IMR-90 (cell line): Measurements from ENCODE around the gene MED12L. TPM values are rescaled to one million over a fixed set of nuclear protein-coding genes. Genes with fewer than 3 reads are reported as not detected.

ENCODE experiments used
- ATAC-seq: fragments of 200-7000 bp; cut with Tn5 transposase; 2 replicates; pipeline ENCODE4 v1.9.1; 2020; ENCODE audit warnings: low read depth, mild to moderate bottlenecking, moderate library complexity
- BruUV-seq: library from RNA; stranded (reverse); fragments of 400-500 nt; replicated peaks from 2 replicates; lab custom pipeline; 2021; lab: Mats Ljungman, UMichigan
- CTCF ChIA-PET: fragments of 300-600 bp; formaldehyde crosslinking; extraction: SDS; loops from one replicate; lab custom pipeline; 2021; ENCODE audit warnings: antibody characterized with exemption; lab: Yijun Ruan, JAX
- POLR2A ChIA-PET: fragments of 300-600 bp; sonication (Branson Sonifier 250); formaldehyde crosslinking; loops from one replicate; lab custom pipeline; 2022; ENCODE audit warnings: antibody characterized with exemption; ENCODE audit not compliant: unreplicated experiment; lab: Charles Lee
- DNase-seq: peaks from one replicate; pipeline ENCODE4 v3.0.0; 2013
- H2AFZ ChIP-seq: replicated peaks from 2 replicates; pipeline ENCODE3; 2013; ENCODE audit warnings: low read length, mild to moderate bottlenecking; ENCODE audit not compliant: poor library complexity
- H2AK5ac ChIP-seq: 2 replicates; pipeline ENCODE4 v1.6.1; 2013; ENCODE audit warnings: low read depth, low read length, inconsistent platforms
- H2AK9ac ChIP-seq: replicated peaks from 2 replicates; pipeline ENCODE3; 2013; ENCODE audit warnings: mild to moderate bottlenecking, low read depth, low read length, moderate library complexity; ENCODE audit not compliant: poor library complexity
- H2BK120ac ChIP-seq: 2 replicates; pipeline ENCODE4 v1.6.1; 2013; ENCODE audit warnings: low read depth, low read length, inconsistent platforms
- H2BK15ac ChIP-seq: 3 replicates; pipeline ENCODE4 v1.6.1; 2013; ENCODE audit warnings: low read depth, low read length, inconsistent platforms
- H2BK20ac ChIP-seq: 2 replicates; pipeline ENCODE4 v1.6.1; 2013; ENCODE audit warnings: low read depth, mild to moderate bottlenecking, inconsistent platforms, low read length, moderate library complexity
- H2BK5ac ChIP-seq: 2 replicates; pipeline ENCODE4 v1.6.1; 2013; ENCODE audit warnings: mild to moderate bottlenecking, low read depth, low read length, inconsistent platforms; ENCODE audit not compliant: poor library complexity, severe bottlenecking
- H3K14ac ChIP-seq: replicated peaks from 2 replicates; pipeline ENCODE4 v1.6.1; 2013; ENCODE audit warnings: low read depth, low read length, inconsistent platforms
- H3K18ac ChIP-seq: 2 replicates; pipeline ENCODE4 v1.6.1; 2013; ENCODE audit warnings: low read depth, low read length, control low read depth
- H3K23ac ChIP-seq: 2 replicates; pipeline ENCODE4 v1.6.1; 2013; ENCODE audit warnings: low read depth, low read length, inconsistent platforms
- H3K27ac ChIP-seq: 2 replicates; pipeline ENCODE4 v1.5.1; 2013; ENCODE audit warnings: mild to moderate bottlenecking, control low read depth, low read length; ENCODE audit not compliant: insufficient read depth
- H3K27me3 ChIP-seq: 2 replicates; pipeline ENCODE4 v1.6.1; 2013; ENCODE audit warnings: low read length; ENCODE audit not compliant: control insufficient read depth, insufficient read depth
- H3K36me3 ChIP-seq: 2 replicates; pipeline ENCODE4 v1.6.1; 2013; ENCODE audit warnings: low read length, mixed read lengths; ENCODE audit not compliant: control insufficient read depth, insufficient read depth
- H3K4ac ChIP-seq: 2 replicates; pipeline ENCODE4 v1.6.1; 2013; ENCODE audit warnings: low read depth, low read length, inconsistent platforms
- H3K4me1 ChIP-seq: 2 replicates; pipeline ENCODE4 v1.6.1; 2013; ENCODE audit warnings: low read length, mixed read lengths; ENCODE audit not compliant: control insufficient read depth, insufficient read depth
- H3K4me2 ChIP-seq: 2 replicates; pipeline ENCODE4 v1.6.1; 2013; ENCODE audit warnings: low read depth, mild to moderate bottlenecking, control low read depth, low read length, moderate library complexity
- H3K4me3 ChIP-seq: 2 replicates; pipeline ENCODE4 v1.5.1; 2013; ENCODE audit warnings: low read depth, mild to moderate bottlenecking, control low read depth, low read length, moderate library complexity; ENCODE audit not compliant: insufficient read depth
- H3K56ac ChIP-seq: 2 replicates; pipeline ENCODE4 v1.6.1; 2013; ENCODE audit warnings: low read length, inconsistent platforms; ENCODE audit not compliant: insufficient read depth; ENCODE audit errors: extremely low read depth
- H3K79me1 ChIP-seq, 2 experiments: 2 replicates each; pipeline ENCODE4 v1.6.1; 2013; ENCODE audit warnings: low read length in 2 of 2, inconsistent platforms in 1 of 2, low read depth in 1 of 2
- H3K9ac ChIP-seq: 2 replicates; pipeline ENCODE4 v1.6.1; 2013; ENCODE audit warnings: low read depth, low read length, control low read depth
- H3K9me1 ChIP-seq: 2 replicates; pipeline ENCODE4 v1.6.1; 2013; ENCODE audit warnings: low read length, inconsistent platforms; ENCODE audit not compliant: insufficient read depth
- H3K9me3 ChIP-seq: 2 replicates; pipeline ENCODE4 v1.6.1; 2013; ENCODE audit warnings: low read length; ENCODE audit not compliant: control insufficient read depth, insufficient read depth
- H4K20me1 ChIP-seq: 2 replicates; pipeline ENCODE4 v1.6.1; 2013; ENCODE audit warnings: low read length, inconsistent platforms; ENCODE audit not compliant: insufficient read depth
- H4K5ac ChIP-seq: 2 replicates; pipeline ENCODE4 v1.6.1; 2013; ENCODE audit warnings: mild to moderate bottlenecking, low read depth, low read length, control low read depth
- H4K8ac ChIP-seq, 2 experiments: 2 replicates each; pipeline ENCODE4 v1.6.1; 2013; ENCODE audit warnings: low read depth in 2 of 2, low read length in 2 of 2, control low read depth in 1 of 2, inconsistent platforms in 1 of 2
- H4K91ac ChIP-seq: 2 replicates; pipeline ENCODE4 v1.6.1; 2013; ENCODE audit warnings: low read depth, low read length, inconsistent platforms; ENCODE audit not compliant: insufficient read depth
- BHLHE40 ChIP-seq: fragments of 150-350 bp; IDR thresholded peaks from 2 replicates; pipeline ENCODE4 v1.6.1; 2016; ENCODE audit warnings: mild to moderate bottlenecking, low read depth, low read length
- CEBPB ChIP-seq: IDR thresholded peaks from 2 replicates; pipeline ENCODE4 v1.6.1; 2012; ENCODE audit warnings: low read depth, low read length, improper control_type of control experiment
- CHD1 ChIP-seq: IDR thresholded peaks from 2 replicates; pipeline ENCODE4 v1.6.1; 2012; ENCODE audit warnings: low read depth, low read length, improper control_type of control experiment
- FOS ChIP-seq: fragments of 150-350 bp; IDR thresholded peaks from 2 replicates; pipeline ENCODE4 v1.6.1; 2016; ENCODE audit warnings: low read depth, low read length
- MAFK ChIP-seq: IDR thresholded peaks from 2 replicates; pipeline ENCODE4 v1.6.1; 2012; ENCODE audit warnings: low read depth, low read length, improper control_type of control experiment
- MAZ ChIP-seq: IDR thresholded peaks from 2 replicates; pipeline ENCODE4 v1.6.1; 2012; ENCODE audit warnings: low read depth, mild to moderate bottlenecking, low read length, improper control_type of control experiment, moderate library complexity, borderline replicate concordance
- MXI1 ChIP-seq: IDR thresholded peaks from 2 replicates; pipeline ENCODE4 v1.6.1; 2012; ENCODE audit warnings: low read depth, mild to moderate bottlenecking, low read length, moderate library complexity, borderline replicate concordance
- NFE2L2 ChIP-seq: fragments of 150-350 bp; IDR thresholded peaks from 2 replicates; pipeline ENCODE4 v1.6.1; 2016; ENCODE audit warnings: low read depth, mild to moderate bottlenecking, low read length
- POLR2A ChIP-seq: IDR thresholded peaks from 2 replicates; pipeline ENCODE4 v1.6.1; 2012; ENCODE audit warnings: mild to moderate bottlenecking, low read depth, low read length
- RAD21 ChIP-seq: IDR thresholded peaks from 2 replicates; pipeline ENCODE4 v1.6.1; 2012; ENCODE audit warnings: low read length, improper control_type of control experiment
- RCOR1 ChIP-seq: IDR thresholded peaks from 2 replicates; pipeline ENCODE4 v1.6.1; 2012; ENCODE audit warnings: mild to moderate bottlenecking, low read length, improper control_type of control experiment; ENCODE audit not compliant: insufficient replicate concordance
- RFX5 ChIP-seq: IDR thresholded peaks from 2 replicates; pipeline ENCODE4 v1.8.0; 2012; ENCODE audit warnings: low read depth, mild to moderate bottlenecking, low read length, moderate library complexity
- SMC3 ChIP-seq: fragments of 150-350 bp; IDR thresholded peaks from 2 replicates; pipeline ENCODE4 v1.6.1; 2016; ENCODE audit warnings: low read depth, mild to moderate bottlenecking, antibody characterized with exemption, low read length, moderate library complexity
- WGBS, 2 experiments: methylation state at CpG; one replicate each; pipeline versions ENCODE4 v1.1.5 to v1.1.7; 2013; ENCODE audit warnings: missing lambda C conversion rate in 2 of 2; ENCODE audit not compliant: insufficient read length in 1 of 2; ENCODE audit errors: extremely low coverage in 2 of 2; 5-methylcytosine and 5-hydroxymethylcytosine counted together
- dilution Hi-C: fragments of 300-500 bp; cut with HindIII; formaldehyde crosslinking; loops from one replicate; pipeline ENCODE4 v1.14.3; 2018; ENCODE audit warnings: low sequenced_read_pairs; ENCODE audit not compliant: unreplicated experiment
- in situ Hi-C: fragments of 300-500 bp; cut with MboI; formaldehyde crosslinking; loops from 3 replicates; pipeline ENCODE4 v1.14.3; 2019; ENCODE audit warnings: low sequenced_read_pairs, inconsistent platforms, mixed read lengths
- intact Hi-C: fragments of 100-400 bp; cut with micrococcal nuclease; formaldehyde crosslinking; loops from 2 replicates; pipeline ENCODE4 v1.10.0; 2022
- polyA plus RNA-seq, 3 experiments: library from polyadenylated mRNA; depleted of rRNA; stranded (reverse); fragments of >200 nt; gene quantifications; 2 replicates each; pipeline ENCODE4 v1.2.3, GENCODE V29; 2012; ENCODE audit warnings: low replicate concordance in 1 of 3
- total RNA-seq: library from RNA; depleted of rRNA; stranded (reverse); fragments of >200 nt; gene quantifications from 2 replicates; pipeline ENCODE4 v1.2.3, GENCODE V29; 2012
- TF ChIP-seq, protein P1 (sequence below): fragments of 150-350 bp; IDR thresholded peaks from 2 replicates; pipeline ENCODE4 v1.6.1; 2016; ENCODE audit warnings: low read depth, mild to moderate bottlenecking, low read length, moderate library complexity, borderline replicate concordance
- TF ChIP-seq, protein P2 (sequence below): fragments of 150-350 bp; IDR thresholded peaks from 2 replicates; pipeline ENCODE4 v1.6.1; 2017; ENCODE audit warnings: mild to moderate bottlenecking, antibody characterized with exemption, low read length, low read depth
- TF ChIP-seq, protein P3 (sequence below): conservative IDR thresholded peaks from 2 replicates; pipeline ENCODE4 v1.5.1; 2012; ENCODE audit warnings: mild to moderate bottlenecking, low read depth, low read length, improper control_type of control experiment

MED12L gene
- total and polyA plus RNA-seq, 2 of the 4 experiments (the other 2 are of a cell fraction), result 0.05 to 0.18 TPM

DNA sequence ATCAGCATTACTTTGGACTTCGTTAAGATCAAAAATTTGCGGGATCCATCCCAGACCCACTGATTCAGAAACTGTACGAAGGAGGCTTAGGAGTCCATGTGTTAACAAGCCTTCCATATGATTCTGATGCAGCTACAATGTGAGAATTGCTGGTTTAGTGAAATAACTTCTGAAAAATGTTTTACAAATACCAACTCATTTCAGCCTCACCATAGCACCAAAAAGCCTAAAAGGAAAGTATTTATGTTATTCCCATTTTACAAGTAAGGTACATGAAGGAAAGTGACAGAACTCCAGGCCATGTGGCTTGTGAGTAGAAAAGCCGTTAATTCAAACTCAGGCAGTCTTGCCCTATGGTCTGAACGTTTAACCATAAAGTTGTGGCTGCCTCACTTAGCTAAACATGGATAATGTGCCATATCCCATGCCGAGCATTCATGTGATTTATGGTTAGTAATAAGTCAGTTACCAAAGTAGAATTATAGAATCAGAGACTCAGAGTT lies 376.9 kb downstream of the MED12L start:
- DNase-seq (no peak), ATAC-seq (no peak)
- H2BK20ac ChIP-seq, result no peak overlapping the region
- H2AK5ac ChIP-seq, result no peak overlapping the region
- no peak overlapping the region for H3K56ac ChIP-seq
- H3K9me3 ChIP-seq, result no peaks in the 10 kb centered on the region
- peaks cover 26% of the 10 kb centered on the region for H3K27me3 ChIP-seq
- 67% methylated on average over 3 of the region's 6 CpGs; no CpG with 5 or more reads in 1 of the 2 experiments for WGBS, 2 experiments
- dilution Hi-C loops (no loop called here), in situ Hi-C loops (no loop called here), intact Hi-C loops (loop anchor here (10.0 kb wide), 1 partner anchor 168 kb away; no protein-coding TSS in a partner anchor)
- H3K23ac ChIP-seq, result no peak overlapping the region
- H2BK15ac ChIP-seq, result no peak overlapping the region
- ChIA-PET POLR2A (no interaction called here), CTCF (interaction anchor here (0.7 to 0.8 kb wide), 2 partner anchors 12 to 23 kb away, joined by 3 read pairs; no protein-coding TSS in a partner anchor)
- H2BK120ac ChIP-seq, result no peak overlapping the region
- TF ChIP-seq NFE2L2 (no peak), RFX5 (no peak), RCOR1 (no peak), RAD21 (no peak), SMC3 (no peak), CHD1 (no peak), CEBPB (no peak), MAZ (no peak), POLR2A (no peak), BHLHE40 (no peak), MAFK (no peak), MXI1 (no peak), FOS (no peak)
- TF ChIP-seq, protein P1, sequence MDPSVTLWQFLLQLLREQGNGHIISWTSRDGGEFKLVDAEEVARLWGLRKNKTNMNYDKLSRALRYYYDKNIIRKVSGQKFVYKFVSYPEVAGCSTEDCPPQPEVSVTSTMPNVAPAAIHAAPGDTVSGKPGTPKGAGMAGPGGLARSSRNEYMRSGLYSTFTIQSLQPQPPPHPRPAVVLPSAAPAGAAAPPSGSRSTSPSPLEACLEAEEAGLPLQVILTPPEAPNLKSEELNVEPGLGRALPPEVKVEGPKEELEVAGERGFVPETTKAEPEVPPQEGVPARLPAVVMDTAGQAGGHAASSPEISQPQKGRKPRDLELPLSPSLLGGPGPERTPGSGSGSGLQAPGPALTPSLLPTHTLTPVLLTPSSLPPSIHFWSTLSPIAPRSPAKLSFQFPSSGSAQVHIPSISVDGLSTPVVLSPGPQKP, result no peak
- TF ChIP-seq, protein P2, sequence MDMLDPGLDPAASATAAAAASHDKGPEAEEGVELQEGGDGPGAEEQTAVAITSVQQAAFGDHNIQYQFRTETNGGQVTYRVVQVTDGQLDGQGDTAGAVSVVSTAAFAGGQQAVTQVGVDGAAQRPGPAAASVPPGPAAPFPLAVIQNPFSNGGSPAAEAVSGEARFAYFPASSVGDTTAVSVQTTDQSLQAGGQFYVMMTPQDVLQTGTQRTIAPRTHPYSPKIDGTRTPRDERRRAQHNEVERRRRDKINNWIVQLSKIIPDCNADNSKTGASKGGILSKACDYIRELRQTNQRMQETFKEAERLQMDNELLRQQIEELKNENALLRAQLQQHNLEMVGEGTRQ, result no peak
- TF ChIP-seq, protein P3, sequence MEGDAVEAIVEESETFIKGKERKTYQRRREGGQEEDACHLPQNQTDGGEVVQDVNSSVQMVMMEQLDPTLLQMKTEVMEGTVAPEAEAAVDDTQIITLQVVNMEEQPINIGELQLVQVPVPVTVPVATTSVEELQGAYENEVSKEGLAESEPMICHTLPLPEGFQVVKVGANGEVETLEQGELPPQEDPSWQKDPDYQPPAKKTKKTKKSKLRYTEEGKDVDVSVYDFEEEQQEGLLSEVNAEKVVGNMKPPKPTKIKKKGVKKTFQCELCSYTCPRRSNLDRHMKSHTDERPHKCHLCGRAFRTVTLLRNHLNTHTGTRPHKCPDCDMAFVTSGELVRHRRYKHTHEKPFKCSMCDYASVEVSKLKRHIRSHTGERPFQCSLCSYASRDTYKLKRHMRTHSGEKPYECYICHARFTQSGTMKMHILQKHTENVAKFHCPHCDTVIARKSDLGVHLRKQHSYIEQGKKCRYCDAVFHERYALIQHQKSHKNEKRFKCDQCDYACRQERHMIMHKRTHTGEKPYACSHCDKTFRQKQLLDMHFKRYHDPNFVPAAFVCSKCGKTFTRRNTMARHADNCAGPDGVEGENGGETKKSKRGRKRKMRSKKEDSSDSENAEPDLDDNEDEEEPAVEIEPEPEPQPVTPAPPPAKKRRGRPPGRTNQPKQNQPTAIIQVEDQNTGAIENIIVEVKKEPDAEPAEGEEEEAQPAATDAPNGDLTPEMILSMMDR, result no peak
- no peaks in the 10 kb centered on the region; the same call in 1 of the 2 replicates for H3K9me1 ChIP-seq
- no peak overlapping the region for H3K18ac ChIP-seq
- no peak overlapping the region for H4K8ac ChIP-seq
- no peak overlapping the region for H2AK9ac ChIP-seq
- no peak overlapping the region for H3K14ac ChIP-seq
- no peak overlapping the region for H4K5ac ChIP-seq
- BruUV-seq, result no TSS peak
- H3K4ac ChIP-seq, result no peak overlapping the region
- no peaks in the 10 kb centered on the region for H3K4me1 ChIP-seq
- H4K20me1 ChIP-seq, result no peaks in the 10 kb centered on the region
- H2BK5ac ChIP-seq, result no peak overlapping the region
- H3K4me3 ChIP-seq, result no peak overlapping the region
- no peak overlapping the region for H4K91ac ChIP-seq
- no peak overlapping the region for H2AFZ ChIP-seq
- no peaks in the 10 kb centered on the region for H3K36me3 ChIP-seq
- no peak overlapping the region for H3K9ac ChIP-seq
- H3K4me2 ChIP-seq, result no peak overlapping the region
- no peaks in the 10 kb centered on the region for H3K79me1 ChIP-seq
- no peak overlapping the region for H3K27ac ChIP-seq
